GM20000 (cell line): ENCODE measurements around the gene DMRTA2.

Experiments
- DNase-seq: peaks from one replicate; pipeline ENCODE4 v3.0.0; 2012; ENCODE audit warnings: low spot score
- TF ChIP-seq, protein P1 (sequence below): IDR thresholded peaks from 2 replicates; pipeline ENCODE4 v1.5.1; 2012; ENCODE audit warnings: mild to moderate bottlenecking, control low read depth; ENCODE audit errors: extremely low read depth, missing control alignments

Gene DMRTA2

GRCh38 chr1:50373532-50373931 is 49.7 kb downstream of the DMRTA2 start:
- TF ChIP-seq, protein P1, sequence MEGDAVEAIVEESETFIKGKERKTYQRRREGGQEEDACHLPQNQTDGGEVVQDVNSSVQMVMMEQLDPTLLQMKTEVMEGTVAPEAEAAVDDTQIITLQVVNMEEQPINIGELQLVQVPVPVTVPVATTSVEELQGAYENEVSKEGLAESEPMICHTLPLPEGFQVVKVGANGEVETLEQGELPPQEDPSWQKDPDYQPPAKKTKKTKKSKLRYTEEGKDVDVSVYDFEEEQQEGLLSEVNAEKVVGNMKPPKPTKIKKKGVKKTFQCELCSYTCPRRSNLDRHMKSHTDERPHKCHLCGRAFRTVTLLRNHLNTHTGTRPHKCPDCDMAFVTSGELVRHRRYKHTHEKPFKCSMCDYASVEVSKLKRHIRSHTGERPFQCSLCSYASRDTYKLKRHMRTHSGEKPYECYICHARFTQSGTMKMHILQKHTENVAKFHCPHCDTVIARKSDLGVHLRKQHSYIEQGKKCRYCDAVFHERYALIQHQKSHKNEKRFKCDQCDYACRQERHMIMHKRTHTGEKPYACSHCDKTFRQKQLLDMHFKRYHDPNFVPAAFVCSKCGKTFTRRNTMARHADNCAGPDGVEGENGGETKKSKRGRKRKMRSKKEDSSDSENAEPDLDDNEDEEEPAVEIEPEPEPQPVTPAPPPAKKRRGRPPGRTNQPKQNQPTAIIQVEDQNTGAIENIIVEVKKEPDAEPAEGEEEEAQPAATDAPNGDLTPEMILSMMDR: no peak
- no peak for DNase-seq

- TF ChIP-seq, protein P1: no peak
- DNase-seq: no peak
These were observed 51.5 kb downstream of the DMRTA2 start for GRCh38 chr1:50371749-50372148.

DNA sequence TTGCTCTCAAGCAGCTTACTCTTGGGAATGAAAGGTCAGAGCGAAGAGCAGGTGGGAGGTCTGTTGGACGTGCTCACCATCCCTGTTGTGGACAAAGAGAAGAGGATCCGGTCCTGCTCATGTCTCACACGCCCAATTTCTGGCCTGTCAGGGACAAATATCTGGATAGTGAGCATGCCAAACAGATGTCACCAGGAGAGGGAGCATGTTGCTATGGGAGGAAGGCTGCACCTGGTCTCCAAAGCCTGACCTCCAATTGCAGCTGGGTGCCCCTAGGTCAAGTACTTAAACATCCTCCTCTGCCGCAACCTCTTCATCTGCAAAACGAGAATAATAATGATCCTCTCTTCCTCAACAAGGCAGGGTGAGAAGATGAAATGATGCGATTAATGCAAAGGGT is 53.4 kb downstream of the DMRTA2 start:
- DNase-seq: no peak
- TF ChIP-seq, protein P1: no peak

- TF ChIP-seq, protein P1: no peak
- DNase-seq: no peak
These were observed 54.1 kb downstream of the DMRTA2 start for GRCh38 chr1:50369008-50369634.

DNA sequence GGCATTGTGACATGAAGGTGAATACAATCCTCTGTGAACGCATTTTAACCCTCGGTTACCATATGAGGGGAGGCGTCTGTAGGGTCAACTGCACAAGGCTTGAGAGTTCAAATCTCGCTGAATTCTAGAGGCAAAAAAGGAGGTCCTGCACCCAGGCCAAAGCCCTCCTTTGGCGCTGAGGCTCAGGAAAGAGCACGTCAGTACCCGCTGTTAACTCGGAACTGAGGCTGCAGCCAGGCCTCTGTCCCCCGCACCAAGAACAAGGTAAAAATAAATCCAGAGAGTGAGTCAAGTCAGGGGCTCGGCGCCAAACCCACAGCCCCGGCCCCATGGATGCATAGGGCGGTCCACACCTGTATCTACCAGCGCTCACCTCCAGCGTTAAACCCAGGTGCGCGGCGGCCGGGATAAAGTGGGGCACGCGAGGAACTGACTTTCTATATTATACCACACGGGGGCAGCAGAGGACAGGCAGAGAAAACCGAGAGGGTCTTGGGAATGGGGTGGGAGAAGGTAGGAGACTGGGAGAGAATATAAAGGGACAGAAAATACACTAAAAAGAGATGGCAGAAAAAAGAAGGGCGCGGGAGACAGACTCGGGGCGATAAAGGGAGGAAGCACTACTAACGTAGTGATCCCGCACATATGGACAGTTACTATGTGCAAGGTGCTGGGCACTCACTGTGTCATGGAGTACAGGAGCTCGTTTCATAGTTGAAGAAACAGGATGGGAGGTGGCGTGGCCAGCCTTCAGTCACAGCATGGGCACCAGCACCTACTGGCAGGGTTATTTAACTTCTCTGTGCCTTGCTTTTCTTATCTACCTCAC is 54.9 kb downstream of the DMRTA2 start:
- TF ChIP-seq, protein P1: peak; percentile 72
- DNase-seq: peak; percentile 67
